A673 (cell line): ENCODE data around the gene RHOXF2. TPM values are rescaled to one million over a fixed set of nuclear protein-coding genes. Genes with fewer than 3 reads are reported as not detected.
"Not testable (repeated sequence)": the region's sequence is repeated elsewhere in the genome, so short reads cannot be mapped to it uniquely, and the experiment has no call there.

Experiments used
- Bru-seq: library from RNA; stranded (reverse); fragments of 400-500 nt; gene quantifications from one replicate; lab custom pipeline; 2021; lab: Mats Ljungman, UMichigan
- BruChase-seq, 2 experiments: library from RNA; stranded (reverse); fragments of 400-500 nt; gene quantifications; one replicate each; lab custom pipeline; 2021; lab: Mats Ljungman, UMichigan
- BruUV-seq: library from RNA; stranded (reverse); fragments of 400-500 nt; replicated peaks from 2 replicates; lab custom pipeline; 2021; lab: Mats Ljungman, UMichigan
- CTCF ChIA-PET: fragments of 300-600 bp; sonication (Branson Sonifier 250); formaldehyde crosslinking; loops from one replicate; lab custom pipeline; 2022; ENCODE audit warnings: antibody characterized with exemption; lab: Charles Lee
- POLR2A ChIA-PET: fragments of 300-600 bp; sonication (Branson Sonifier 250); formaldehyde crosslinking; loops from one replicate; lab custom pipeline; 2022; ENCODE audit warnings: antibody characterized with exemption; ENCODE audit not compliant: low non-redundant PET; lab: Charles Lee
- DNase-seq: peaks from one replicate; pipeline ENCODE4 v3.0.0-alpha.2; 2015; ENCODE audit warnings: low spot score
- H3K27ac ChIP-seq: fragments of 200-600 bp; sonication (generic); 2 replicates; pipeline ENCODE4 v1.5.1; 2016; ENCODE audit warnings: mixed run types, low read depth, mild to moderate bottlenecking, mixed read lengths, antibody characterized with exemption, low read length; ENCODE audit not compliant: poor library complexity, severe bottlenecking
- H3K27me3 ChIP-seq: fragments of 200-600 bp; sonication (generic); replicated peaks from 2 replicates; pipeline ENCODE4 v1.6.1; 2017; ENCODE audit warnings: mixed run types, low read depth, mild to moderate bottlenecking, mixed read lengths, antibody characterized with exemption, low read length; ENCODE audit not compliant: insufficient read depth, poor library complexity
- H3K36me3 ChIP-seq: fragments of 200-600 bp; sonication (generic); 2 replicates; pipeline ENCODE4 v1.6.1; 2016; ENCODE audit warnings: mixed run types, mild to moderate bottlenecking, mixed read lengths, antibody characterized with exemption, low read length; ENCODE audit not compliant: insufficient read depth, poor library complexity, severe bottlenecking
- H3K4me1 ChIP-seq: fragments of 200-600 bp; sonication (generic); 2 replicates; pipeline ENCODE4 v1.6.1; 2017; ENCODE audit warnings: mixed run types, mild to moderate bottlenecking, mixed read lengths, antibody characterized with exemption, low read length; ENCODE audit not compliant: insufficient read depth, poor library complexity, severe bottlenecking
- H3K4me3 ChIP-seq: fragments of 200-600 bp; sonication (generic); 2 replicates; pipeline ENCODE4 v1.5.1; 2016; ENCODE audit warnings: low read depth, mixed run types, mild to moderate bottlenecking, mixed read lengths, low read length; ENCODE audit not compliant: poor library complexity, severe bottlenecking
- H3K9me3 ChIP-seq: fragments of 200-600 bp; sonication (generic); 2 replicates; pipeline ENCODE4 v1.6.1; 2016; ENCODE audit warnings: mixed run types, low read depth, mild to moderate bottlenecking, mixed read lengths, antibody characterized with exemption, low read length; ENCODE audit not compliant: poor library complexity, severe bottlenecking
- CTCF ChIP-seq: fragments of 300-800, 200-600 bp; sonication (generic); conservative IDR thresholded peaks from 2 replicates; pipeline ENCODE4 v1.5.1; 2017; ENCODE audit warnings: low read depth, mild to moderate bottlenecking, antibody characterized with exemption, low read length, moderate library complexity, mixed read lengths
- EZH2 ChIP-seq: fragments of 200-600 bp; sonication (generic); IDR thresholded peaks from 2 replicates; pipeline ENCODE4 v1.6.1; 2017; ENCODE audit warnings: borderline replicate concordance, low read depth, mild to moderate bottlenecking, mixed read lengths, antibody characterized with exemption, low read length; ENCODE audit not compliant: poor library complexity, severe bottlenecking
- intact Hi-C: fragments of 100-400 bp; cut with micrococcal nuclease; formaldehyde crosslinking; loops from one replicate; pipeline ENCODE4 v1.10.0; 2022; ENCODE audit not compliant: unreplicated experiment
- long read RNA-seq: library from polyadenylated mRNA; stranded (forward); transcript quantifications from one replicate; pipeline ENCODE4 v2.0.0, GENCODE V29; 2022
- total RNA-seq: library from RNA; stranded (reverse); gene quantifications from 2 replicates; pipeline ENCODE4 v1.2.3, GENCODE V29; 2021

Gene RHOXF2
- total RNA-seq (not detected in 2 replicates), Bru-seq, nascent RNA (not detected), BruChase-seq, experiment 1, labeled RNA remaining after a 2-hour chase (not detected), BruChase-seq, experiment 2, labeled RNA remaining after a 6-hour chase (not detected)
- long read RNA-seq = 0 reads

- DNase-seq, CTCF ChIA-PET, H3K9me3 ChIP-seq, H3K36me3 ChIP-seq, H3K4me1 ChIP-seq, H3K27me3 ChIP-seq, BruUV-seq, H3K4me3 ChIP-seq, intact Hi-C loops, H3K27ac ChIP-seq, POLR2A ChIA-PET: not testable (repeated sequence)
Observed at GRCh38 chrX:120158313-120158712, at the start of gene RHOXF2. Gene RHOXF2, plus strand, starts transcription at chrX:120158613. Its CDS starts 138 bp downstream, at chrX:120158751.

- Histone ChIP-seq H3K4me1 (no peaks in the 10 kb centered on the region), H3K9me3 (no peaks in the 10 kb centered on the region), H3K27ac (no peak overlapping the region), H3K27me3 (no peaks in the 10 kb centered on the region), H3K4me3 (no peak overlapping the region), H3K36me3 (no peaks in the 10 kb centered on the region)
- TF ChIP-seq CTCF = no peak
- TF ChIP-seq EZH2 = no peak
- BruUV-seq = no TSS peak
- no peak for DNase-seq
- ChIA-PET CTCF (no interaction called here), POLR2A (no interaction called here)
- intact Hi-C loops = no loop called here
Observed at GRCh38 chrX:120109378-120109777, 49.0 kb upstream of the RHOXF2 start.

DNA sequence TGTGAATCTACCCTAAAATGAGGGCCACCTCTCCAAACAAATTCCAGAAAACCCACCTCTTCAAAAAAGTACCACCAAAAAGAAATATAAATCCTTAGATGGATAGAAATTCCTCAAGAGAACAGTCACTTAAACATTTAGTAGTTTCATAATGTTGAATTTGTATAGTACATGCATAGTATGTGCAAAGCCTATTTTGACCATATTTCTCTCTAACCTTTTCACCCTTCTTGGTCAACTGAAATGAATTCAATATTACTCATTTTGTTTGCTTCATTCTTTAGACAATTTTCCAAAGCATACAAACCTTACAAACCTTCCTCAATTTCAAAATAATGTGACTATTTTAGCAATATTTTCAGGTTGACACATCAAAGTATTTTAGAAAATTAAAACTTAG, 46.8 kb upstream of the RHOXF2 start:
- H3K27me3 ChIP-seq = no peaks in the 10 kb centered on the region
- no peaks in the 10 kb centered on the region for H3K9me3 ChIP-seq
- no peak overlapping the region for H3K4me3 ChIP-seq
- POLR2A ChIA-PET = no interaction called here
- H3K27ac ChIP-seq = no peak overlapping the region
- no peaks in the 10 kb centered on the region for H3K36me3 ChIP-seq
- TF ChIP-seq CTCF = no peak
- CTCF ChIA-PET = no interaction called here
- H3K4me1 ChIP-seq = no peaks in the 10 kb centered on the region
- intact Hi-C loops = no loop called here
- BruUV-seq = no TSS peak
- no peak for DNase-seq

- CTCF ChIA-PET = no interaction called here
- H3K4me3 ChIP-seq = no peak within 1 kb of the TSS
- H3K36me3 ChIP-seq = no peaks in the 10 kb centered on the region
- no peaks in the 10 kb centered on the region for H3K4me1 ChIP-seq
- intact Hi-C loops = no loop called here
- DNase-seq = no peak
- H3K9me3 ChIP-seq = no peaks in the 10 kb centered on the region
- no peak within 1 kb of the TSS for H3K27ac ChIP-seq
- POLR2A ChIA-PET = no interaction called here
- TF ChIP-seq EZH2 (no peak), CTCF (no peak)
- no TSS peak for BruUV-seq
- H3K27me3 ChIP-seq = no peaks in the 10 kb centered on the region
Observed at GRCh38 chrX:120115438-120115963, 42.9 kb upstream of the RHOXF2 start, which contains the start of gene RHOXF1. Gene RHOXF1, minus strand, starts transcription at chrX:120115913. Its CDS starts 51 bp downstream, at chrX:120115862.
